Measurements from ENCODE around the gene NRCAM.

DNA sequence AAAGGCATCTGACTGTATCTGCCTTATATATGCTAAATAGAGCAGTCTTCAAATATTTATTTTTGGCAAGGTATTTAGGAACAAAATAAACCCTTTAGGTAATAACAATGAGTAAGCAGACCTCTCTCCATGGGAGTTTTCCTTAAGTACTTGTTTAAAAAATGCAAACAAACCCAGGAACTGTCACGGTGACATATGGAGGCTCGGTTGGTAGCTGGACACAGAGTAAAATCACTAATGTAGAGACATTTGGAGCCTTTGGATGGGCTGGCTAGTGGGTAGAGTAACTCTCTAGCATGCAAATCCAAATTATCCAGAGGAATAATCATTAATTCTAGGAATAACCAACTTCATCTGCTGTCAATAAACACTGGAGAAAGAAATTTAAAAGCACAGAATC is 254.5 kb downstream of the NRCAM start:
- TF ChIP-seq GATA2 (IDR thresholded peaks at IDR 0.05; ENCODE audit: low read depth, low read length) (no peak), GATA3 (IDR thresholded peaks at IDR 0.05; ENCODE audit: low read depth, low read length) (no peak)
